Measurements from ENCODE around the gene STRN3.

The STRN3 gene

DNA sequence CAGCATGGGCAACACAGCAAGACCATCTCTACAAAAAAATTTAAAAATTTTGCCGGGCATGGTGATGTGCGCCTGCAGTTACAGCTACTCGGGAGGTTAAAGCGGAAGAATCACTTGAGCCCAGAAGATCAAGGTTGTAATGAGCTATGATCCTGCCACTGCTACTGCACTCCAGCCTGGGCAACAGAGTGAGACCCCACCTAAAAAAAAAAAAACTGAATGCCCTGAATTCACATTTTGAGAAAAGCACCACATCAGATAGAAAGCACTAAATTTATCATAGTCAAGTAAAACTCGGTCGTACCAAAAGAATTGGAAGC is 24.9 kb downstream of the STRN3 start:
- Mint-ChIP-seq H3K4me1 (ENCODE audit: low read depth) (peaks cover 6% of the 10 kb centered on the region), H3K27me3 (ENCODE audit: low read depth) (no peaks in the 10 kb centered on the region), H3K4me3 (no peak overlapping the region), H3K36me3 (ENCODE audit: low read depth) (peaks cover 54% of the 10 kb centered on the region), H3K27ac (no peak overlapping the region), H3K9me3 (peaks cover 33% of the 10 kb centered on the region)
- DNase-seq (ENCODE audit: low spot score): no peak

DNA sequence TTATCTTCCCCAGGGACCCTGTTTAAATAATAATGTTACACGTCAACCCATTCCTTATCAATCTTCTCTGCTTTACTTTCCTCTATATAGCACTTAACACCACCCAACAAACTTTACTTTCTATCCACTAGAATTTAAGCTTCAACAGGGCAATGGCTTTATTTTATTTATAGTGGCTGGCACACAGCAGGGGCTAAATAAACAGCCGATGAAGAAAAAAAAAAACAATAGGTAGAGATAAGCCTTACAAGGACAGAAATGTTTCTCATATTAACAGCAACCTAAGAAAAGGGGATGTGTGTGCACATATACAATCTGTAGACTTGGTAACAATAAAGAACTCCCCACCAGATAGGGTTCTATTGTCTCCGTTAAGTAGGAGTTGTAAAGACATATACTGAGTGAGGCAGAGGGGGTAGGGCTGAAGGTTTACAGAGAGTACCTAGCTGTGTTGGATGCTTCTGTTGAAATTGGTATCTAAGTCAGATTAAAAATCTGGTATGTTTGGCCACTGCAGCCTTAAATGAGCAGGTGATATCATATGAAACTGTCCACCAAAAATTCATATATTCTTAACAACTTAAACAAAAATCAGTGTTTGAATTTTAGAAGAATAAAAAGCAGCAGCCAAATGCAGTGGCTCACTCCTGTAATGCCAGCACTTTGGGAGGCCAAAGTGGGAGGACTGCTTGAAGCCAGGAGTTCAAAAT is 25.4 kb downstream of the STRN3 start:
- Mint-ChIP-seq H3K36me3 (ENCODE audit: low read depth) (peaks cover 54% of the 10 kb centered on the region), H3K27ac (no peak overlapping the region), H3K4me1 (ENCODE audit: low read depth) (peaks cover 6% of the 10 kb centered on the region), H3K4me3 (no peak overlapping the region), H3K27me3 (ENCODE audit: low read depth) (no peaks in the 10 kb centered on the region), H3K9me3 (peaks cover 33% of the 10 kb centered on the region)
- no peak for DNase-seq (ENCODE audit: low spot score)

DNA sequence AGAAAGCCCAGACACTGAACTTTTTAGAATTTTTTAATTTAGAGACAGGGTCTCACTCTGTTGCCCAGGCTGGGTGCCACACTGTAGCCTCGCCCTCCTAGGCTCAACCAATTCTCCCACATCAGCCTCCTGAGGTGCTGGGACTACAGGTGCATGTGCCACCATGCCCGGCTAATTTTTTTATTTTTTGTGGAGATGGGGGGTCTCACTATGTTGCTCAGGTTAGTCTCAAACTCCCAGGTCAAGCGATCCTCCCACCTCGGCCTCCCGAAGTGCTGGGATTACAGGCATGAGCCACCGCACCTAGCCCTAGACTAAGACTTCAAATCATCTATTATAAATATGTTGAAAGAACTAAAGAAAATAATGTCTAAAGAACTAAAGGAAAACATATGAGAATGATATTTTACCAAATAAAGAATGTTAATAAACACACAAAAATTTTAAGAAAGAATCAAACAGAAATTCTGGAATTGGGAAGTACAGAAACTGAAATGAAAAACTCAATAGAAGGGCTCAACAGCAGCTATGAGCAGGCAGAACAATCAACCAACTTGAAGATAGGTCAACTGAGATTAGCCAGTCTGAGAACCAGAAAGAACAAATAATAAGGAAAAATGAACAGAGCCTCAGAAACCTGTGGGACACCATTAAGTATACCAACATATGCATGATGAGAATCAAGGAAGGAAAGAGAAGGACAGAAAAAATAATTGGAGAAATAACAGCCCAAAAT is 27.0 kb downstream of the STRN3 start:
- H3K27me3 Mint-ChIP-seq (ENCODE audit: low read depth): no peaks in the 10 kb centered on the region
- H3K9me3 Mint-ChIP-seq: peaks cover 33% of the 10 kb centered on the region
- DNase-seq (ENCODE audit: low spot score): no peak
- no peak overlapping the region for H3K4me3 Mint-ChIP-seq
- H3K4me1 Mint-ChIP-seq (ENCODE audit: low read depth): peaks cover 14% of the 10 kb centered on the region
- H3K36me3 Mint-ChIP-seq (ENCODE audit: low read depth): peaks cover 49% of the 10 kb centered on the region
- no peak overlapping the region for H3K27ac Mint-ChIP-seq

DNA sequence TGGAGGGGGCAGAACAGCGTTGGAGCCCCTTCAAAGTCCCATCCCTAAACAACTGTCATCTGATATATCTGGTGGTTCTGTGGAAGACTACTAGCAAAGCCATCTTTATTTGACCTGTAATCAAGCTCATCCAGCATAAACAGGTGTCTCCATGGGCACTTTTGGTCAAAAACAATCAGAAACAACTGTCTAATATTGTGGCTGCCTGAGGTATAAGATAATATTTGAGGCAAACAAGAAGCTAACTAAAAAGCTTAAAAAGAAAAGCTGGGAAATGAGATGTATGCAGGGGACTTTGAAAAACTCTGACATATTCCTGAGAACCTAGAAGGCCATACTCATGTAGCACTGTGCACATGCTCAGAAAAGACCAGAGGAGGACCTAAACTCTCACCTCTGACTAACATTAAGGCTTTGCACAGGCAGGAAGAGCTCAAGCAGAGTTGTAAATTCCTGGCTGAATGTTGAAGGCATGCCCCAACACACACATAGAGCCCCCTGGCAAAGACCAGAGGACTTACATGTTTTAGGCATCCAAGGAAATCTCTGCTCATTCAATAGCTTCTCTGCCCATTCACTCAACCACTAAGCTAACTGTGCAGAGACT is 28.0 kb downstream of the STRN3 start:
- Mint-ChIP-seq H3K27ac (no peak overlapping the region), H3K4me3 (no peak overlapping the region), H3K9me3 (peaks cover 33% of the 10 kb centered on the region), H3K4me1 (ENCODE audit: low read depth) (peaks cover 12% of the 10 kb centered on the region), H3K27me3 (ENCODE audit: low read depth) (no peaks in the 10 kb centered on the region), H3K36me3 (ENCODE audit: low read depth) (peaks cover 46% of the 10 kb centered on the region)
- DNase-seq (ENCODE audit: low spot score): no peak

DNA sequence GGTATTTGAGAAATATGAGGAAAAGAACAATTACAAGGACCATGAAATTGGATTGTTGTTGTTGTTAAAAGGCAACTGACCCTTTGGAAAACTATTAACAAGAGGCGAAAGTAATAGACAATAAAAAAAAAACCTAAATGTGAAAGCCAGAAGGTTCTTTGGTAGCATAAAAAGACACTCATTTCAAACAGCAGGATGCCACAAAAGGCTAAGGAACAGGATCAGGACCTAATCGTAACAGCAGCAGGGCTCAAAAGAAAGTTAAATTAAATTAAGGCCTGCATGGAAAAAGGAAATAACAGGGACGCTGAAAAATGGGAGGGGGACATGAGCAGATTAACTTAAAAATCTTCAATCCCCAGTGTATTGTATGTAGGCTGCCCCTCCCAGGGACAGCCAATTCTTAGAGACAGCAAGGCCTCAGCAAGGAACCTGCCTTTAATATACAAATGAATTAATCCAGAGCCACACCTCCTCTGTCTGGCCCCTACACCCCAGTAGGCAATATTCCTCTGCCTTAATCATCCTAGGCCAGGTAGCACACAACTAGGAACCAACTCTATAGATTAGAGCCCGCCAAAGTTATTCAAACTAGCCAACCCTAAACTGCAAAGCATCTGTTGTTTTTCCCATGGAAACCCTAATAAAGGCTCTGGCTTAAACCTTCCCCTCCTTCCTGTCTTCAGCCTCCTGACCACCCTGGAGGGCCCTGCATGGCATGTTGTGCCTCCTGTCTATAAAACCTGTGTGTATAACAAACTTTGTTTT is 29.1 kb downstream of the STRN3 start:
- Mint-ChIP-seq H3K4me1 (ENCODE audit: low read depth) (peaks cover 7% of the 10 kb centered on the region), H3K27ac (no peak overlapping the region), H3K27me3 (ENCODE audit: low read depth) (no peaks in the 10 kb centered on the region), H3K9me3 (peaks cover 33% of the 10 kb centered on the region), H3K4me3 (no peak overlapping the region), H3K36me3 (ENCODE audit: low read depth) (peaks cover 42% of the 10 kb centered on the region)
- DNase-seq (ENCODE audit: low spot score): no peak

DNA sequence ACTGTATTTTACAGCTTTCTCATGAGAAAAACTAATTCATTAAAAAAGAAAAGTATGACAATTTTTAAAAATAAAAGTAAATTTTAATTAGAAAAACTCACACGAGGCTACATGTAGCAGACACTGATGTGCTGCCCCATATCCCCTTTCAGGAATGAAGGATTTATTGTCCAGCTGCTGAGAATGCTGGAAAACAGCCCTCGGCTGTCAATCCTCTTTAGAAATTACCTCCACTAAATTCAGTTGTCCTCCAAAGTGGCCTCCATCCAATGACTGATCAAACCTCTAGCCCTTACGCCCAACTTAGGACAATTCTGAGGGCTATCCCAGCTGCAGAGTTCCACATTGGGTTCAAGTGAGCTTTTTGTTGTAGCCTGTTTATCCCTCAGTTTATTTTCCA is 30.5 kb downstream of the STRN3 start:
- peaks cover 11% of the 10 kb centered on the region for H3K4me1 Mint-ChIP-seq (ENCODE audit: low read depth)
- H3K9me3 Mint-ChIP-seq: peaks cover 33% of the 10 kb centered on the region
- no peak overlapping the region for H3K4me3 Mint-ChIP-seq

DNA sequence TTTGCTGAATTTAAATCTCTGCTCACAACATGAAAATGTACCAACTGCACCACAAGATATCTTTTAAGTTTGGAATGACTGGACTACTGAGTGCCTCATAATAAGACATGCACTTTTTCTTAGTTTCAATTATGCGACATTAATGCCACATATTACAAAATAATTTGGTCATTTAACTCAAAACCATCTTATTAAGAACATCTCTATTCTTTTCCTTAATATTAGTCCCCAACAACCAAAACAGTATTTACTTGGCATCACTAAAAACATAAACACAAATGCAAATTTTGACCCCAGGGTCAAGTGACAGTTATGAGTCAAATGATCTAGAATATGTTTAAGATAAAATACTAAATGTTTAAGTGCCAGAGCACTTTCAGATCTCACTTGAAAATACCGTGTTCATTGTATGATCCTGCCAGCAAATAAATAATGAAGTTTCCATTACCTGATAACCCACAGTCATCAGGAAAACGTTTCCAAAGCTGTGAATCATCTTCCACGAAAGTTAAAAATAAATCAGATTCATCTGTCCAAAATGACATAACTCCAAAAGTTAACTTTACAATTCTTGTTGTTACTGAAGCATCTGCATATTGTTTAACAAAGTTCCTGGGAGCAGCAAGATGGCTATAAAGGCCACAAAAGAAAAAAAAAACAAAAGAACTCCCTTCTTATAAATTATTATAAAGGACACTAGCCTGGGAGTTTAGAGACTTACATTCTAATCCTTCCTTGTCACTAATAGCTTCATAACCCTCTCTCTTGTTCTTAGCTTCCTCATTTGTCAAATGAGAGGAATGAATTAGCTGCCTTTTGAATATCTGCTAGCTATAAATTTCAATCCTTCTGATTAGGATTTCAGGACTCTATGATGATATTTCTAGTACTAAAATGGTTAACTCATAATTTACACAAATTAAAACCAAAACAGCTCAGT is 31.2 kb downstream of the STRN3 start:
- no peak overlapping the region for H3K27ac Mint-ChIP-seq
- peaks cover 30% of the 10 kb centered on the region for H3K36me3 Mint-ChIP-seq (ENCODE audit: low read depth)
- H3K4me3 Mint-ChIP-seq: no peak overlapping the region
- H3K27me3 Mint-ChIP-seq (ENCODE audit: low read depth): no peaks in the 10 kb centered on the region
- no peak for DNase-seq (ENCODE audit: low spot score)
- H3K9me3 Mint-ChIP-seq: peaks cover 25% of the 10 kb centered on the region
- H3K4me1 Mint-ChIP-seq (ENCODE audit: low read depth): peaks cover 11% of the 10 kb centered on the region

More for the DNA sequence above, 30.5 kb downstream of the STRN3 start:
- Mint-ChIP-seq H3K27ac (no peak overlapping the region), H3K27me3 (ENCODE audit: low read depth) (no peaks in the 10 kb centered on the region), H3K36me3 (ENCODE audit: low read depth) (peaks cover 35% of the 10 kb centered on the region)
- DNase-seq (ENCODE audit: low spot score): no peak

DNA sequence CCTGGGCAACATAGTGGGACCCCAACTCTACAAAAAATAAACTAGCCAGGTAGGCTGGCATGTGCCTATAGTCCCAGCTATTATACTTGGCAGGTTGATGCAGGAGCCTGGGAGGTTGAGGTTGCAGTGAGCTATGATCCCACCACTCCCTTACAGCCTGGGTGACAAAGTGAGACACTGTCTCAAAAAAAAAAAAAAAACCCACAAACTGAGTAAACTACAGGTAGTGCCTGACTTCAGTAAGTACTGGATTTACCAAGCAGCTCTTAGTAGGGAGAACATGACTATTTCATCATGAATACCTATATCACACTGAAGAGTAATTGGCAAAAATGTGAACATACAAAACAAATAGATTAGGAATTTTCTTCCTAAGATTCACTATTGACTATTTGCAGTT is 33.1 kb downstream of the STRN3 start:
- Mint-ChIP-seq H3K27me3 (ENCODE audit: low read depth) (no peaks in the 10 kb centered on the region), H3K36me3 (ENCODE audit: low read depth) (peaks cover 14% of the 10 kb centered on the region), H3K4me3 (no peak overlapping the region), H3K27ac (no peak overlapping the region), H3K4me1 (ENCODE audit: low read depth) (peaks cover 17% of the 10 kb centered on the region), H3K9me3 (peaks cover 8% of the 10 kb centered on the region)
- no peak for DNase-seq (ENCODE audit: low spot score)

DNA sequence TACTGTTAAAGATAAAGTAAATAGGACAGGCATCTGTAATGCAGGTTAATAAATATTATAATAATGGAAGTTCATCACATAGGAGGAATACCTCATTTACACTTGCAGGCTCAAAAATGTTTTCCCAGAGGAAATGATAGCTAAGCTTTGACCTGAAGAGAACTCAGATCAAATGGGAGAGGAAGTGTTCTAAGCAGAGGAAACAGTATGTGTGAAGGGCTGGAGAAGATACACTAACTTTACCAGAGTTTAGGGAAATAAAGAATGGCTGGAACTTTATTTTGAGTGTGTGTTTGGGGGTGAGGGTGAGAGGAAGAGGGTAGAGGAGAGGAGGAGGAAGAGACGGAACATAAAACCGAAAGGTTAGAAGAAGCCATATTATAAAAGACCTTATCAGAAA is 34.8 kb downstream of the STRN3 start:
- Mint-ChIP-seq H3K4me1 (ENCODE audit: low read depth) (peaks cover 17% of the 10 kb centered on the region), H3K27ac (no peak overlapping the region), H3K4me3 (no peak overlapping the region), H3K9me3 (no peaks in the 10 kb centered on the region), H3K36me3 (ENCODE audit: low read depth) (no peaks in the 10 kb centered on the region), H3K27me3 (ENCODE audit: low read depth) (no peaks in the 10 kb centered on the region)
- DNase-seq (ENCODE audit: low spot score): no peak

DNA sequence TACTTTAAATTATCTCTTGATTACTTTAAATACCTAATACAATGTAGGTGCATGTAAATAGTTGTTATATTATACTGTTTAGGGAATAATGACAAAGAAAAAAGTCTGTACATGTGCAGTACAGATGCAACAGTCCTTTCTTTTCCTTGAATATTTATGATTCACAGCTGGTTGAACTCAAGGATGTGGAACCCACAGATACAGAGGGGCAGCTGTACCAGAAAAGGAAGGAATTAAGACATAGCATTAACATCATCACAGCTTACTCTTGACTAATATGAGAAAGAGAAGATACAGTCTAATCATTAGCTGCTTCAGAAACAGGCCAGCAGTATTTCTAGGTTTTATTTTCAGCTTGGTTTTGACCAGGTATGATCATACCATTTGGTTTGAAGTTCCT is 35.4 kb downstream of the STRN3 start:
- H3K9me3 Mint-ChIP-seq: no peaks in the 10 kb centered on the region
- no peak overlapping the region for H3K4me3 Mint-ChIP-seq
- no peaks in the 10 kb centered on the region for H3K27me3 Mint-ChIP-seq (ENCODE audit: low read depth)
- H3K4me1 Mint-ChIP-seq (ENCODE audit: low read depth): peaks cover 17% of the 10 kb centered on the region
- no peak overlapping the region for H3K27ac Mint-ChIP-seq
- no peaks in the 10 kb centered on the region for H3K36me3 Mint-ChIP-seq (ENCODE audit: low read depth)
- DNase-seq (ENCODE audit: low spot score): no peak

DNA sequence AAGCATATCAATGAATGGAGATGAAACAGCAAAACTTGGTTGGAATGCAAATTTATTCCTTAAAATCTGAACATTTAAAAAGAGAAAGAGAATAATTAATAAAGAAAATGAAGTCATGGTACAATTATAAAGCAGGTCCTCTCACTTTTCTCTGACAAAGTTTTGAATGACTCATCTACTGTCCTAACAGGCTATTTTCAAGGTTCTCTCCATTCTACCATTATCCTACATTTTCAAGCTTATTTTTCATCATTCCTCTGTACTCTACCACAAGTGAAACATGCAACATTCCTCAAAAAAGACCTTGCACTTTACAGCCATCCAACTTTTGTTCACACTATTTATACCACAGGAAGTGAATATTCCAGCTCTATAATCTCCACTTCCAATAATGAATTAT is 37.7 kb downstream of the STRN3 start:
- Mint-ChIP-seq H3K27ac (no peak overlapping the region), H3K27me3 (ENCODE audit: low read depth) (no peaks in the 10 kb centered on the region), H3K9me3 (no peaks in the 10 kb centered on the region), H3K36me3 (ENCODE audit: low read depth) (no peaks in the 10 kb centered on the region), H3K4me1 (ENCODE audit: low read depth) (peaks cover 9% of the 10 kb centered on the region), H3K4me3 (no peak overlapping the region)
- no peak for DNase-seq (ENCODE audit: low spot score)

DNA sequence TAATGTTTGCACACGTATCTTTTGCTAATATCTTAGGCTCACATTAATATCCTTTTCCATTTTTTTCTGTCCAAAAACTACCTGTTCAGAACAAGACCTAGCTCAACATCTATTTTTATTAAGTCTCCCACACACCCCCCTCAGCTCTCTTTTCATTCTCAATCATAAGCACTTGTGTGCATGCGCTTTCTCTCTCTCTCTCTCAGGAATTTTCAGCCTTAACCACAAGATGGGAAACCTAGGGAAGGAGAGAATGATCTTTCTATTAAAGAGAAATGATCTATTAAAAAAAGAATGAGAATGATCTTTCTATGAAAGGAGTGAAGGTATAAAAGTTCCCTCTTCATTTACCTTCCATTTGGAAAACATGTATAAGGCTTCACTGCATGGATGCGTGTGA is 40.4 kb downstream of the STRN3 start:
- H3K4me1 Mint-ChIP-seq (ENCODE audit: low read depth): peaks cover 6% of the 10 kb centered on the region
- H3K9me3 Mint-ChIP-seq: no peaks in the 10 kb centered on the region
- no peak for DNase-seq (ENCODE audit: low spot score)
- H3K4me3 Mint-ChIP-seq: no peak overlapping the region
- H3K27me3 Mint-ChIP-seq (ENCODE audit: low read depth): no peaks in the 10 kb centered on the region
- H3K27ac Mint-ChIP-seq: no peak overlapping the region
- H3K36me3 Mint-ChIP-seq (ENCODE audit: low read depth): no peaks in the 10 kb centered on the region

DNA sequence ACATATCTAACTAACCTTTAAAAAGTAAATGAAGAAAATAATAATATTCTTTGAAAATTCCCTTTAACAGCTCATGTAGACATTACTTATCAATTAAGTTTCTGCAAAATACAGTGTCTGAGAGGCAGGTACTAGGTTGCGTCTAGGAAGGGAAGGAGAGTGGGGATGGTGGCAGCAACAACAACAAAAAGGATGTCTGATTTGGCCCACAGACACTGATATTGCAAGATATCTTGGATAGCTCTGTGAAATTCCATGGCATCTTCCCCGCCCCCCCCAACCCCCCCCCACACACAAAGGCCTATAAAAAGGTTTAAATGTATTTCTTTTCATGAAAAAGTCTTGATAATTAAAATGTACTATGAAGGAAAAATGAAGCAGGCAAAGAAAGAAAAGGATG is 42.3 kb downstream of the STRN3 start:
- Mint-ChIP-seq H3K27ac (no peak overlapping the region), H3K27me3 (ENCODE audit: low read depth) (no peaks in the 10 kb centered on the region), H3K9me3 (no peaks in the 10 kb centered on the region), H3K4me3 (no peak overlapping the region), H3K4me1 (ENCODE audit: low read depth) (peaks cover 4% of the 10 kb centered on the region), H3K36me3 (ENCODE audit: low read depth) (no peaks in the 10 kb centered on the region)
- DNase-seq (ENCODE audit: low spot score): no peak
